HG03342 (cell line): ENCODE data around the gene ELP5.

Source experiments
- ATAC-seq: cut with Tn5 transposase; IDR thresholded peaks from one replicate; pipeline ENCODE4 v1.9.1; 2021; ENCODE audit warnings: mild to moderate bottlenecking, moderate library complexity; ENCODE audit not compliant: unreplicated experiment

ELP5 gene

GRCh38 chr17:7282752-7283321, 30.8 kb downstream of the ELP5 start:
- ATAC-seq, result no peak

- ATAC-seq, result no peak
Measured at GRCh38 chr17:7283471-7284216, 31.6 kb downstream of the ELP5 start.

GRCh38 chr17:7284911-7285310, 32.9 kb downstream of the ELP5 start:
- ATAC-seq, result no peak

DNA sequence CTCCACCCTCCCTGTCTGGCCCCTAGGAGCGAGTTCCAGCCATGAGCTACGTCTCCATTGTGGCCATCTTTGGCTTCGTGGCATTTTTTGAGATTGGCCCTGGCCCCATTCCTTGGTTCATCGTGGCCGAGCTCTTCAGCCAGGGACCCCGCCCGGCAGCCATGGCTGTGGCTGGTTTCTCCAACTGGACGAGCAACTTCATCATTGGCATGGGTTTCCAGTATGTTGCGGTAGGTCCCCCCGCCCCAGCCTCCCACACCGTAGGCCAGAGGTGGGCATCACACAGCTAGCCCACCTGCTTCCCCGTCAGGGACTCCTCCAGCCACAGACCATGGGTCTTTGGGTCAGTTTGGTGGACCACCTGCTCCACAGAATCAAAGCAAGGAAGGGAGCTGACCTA, 33.7 kb downstream of the ELP5 start:
- no peak for ATAC-seq

DNA sequence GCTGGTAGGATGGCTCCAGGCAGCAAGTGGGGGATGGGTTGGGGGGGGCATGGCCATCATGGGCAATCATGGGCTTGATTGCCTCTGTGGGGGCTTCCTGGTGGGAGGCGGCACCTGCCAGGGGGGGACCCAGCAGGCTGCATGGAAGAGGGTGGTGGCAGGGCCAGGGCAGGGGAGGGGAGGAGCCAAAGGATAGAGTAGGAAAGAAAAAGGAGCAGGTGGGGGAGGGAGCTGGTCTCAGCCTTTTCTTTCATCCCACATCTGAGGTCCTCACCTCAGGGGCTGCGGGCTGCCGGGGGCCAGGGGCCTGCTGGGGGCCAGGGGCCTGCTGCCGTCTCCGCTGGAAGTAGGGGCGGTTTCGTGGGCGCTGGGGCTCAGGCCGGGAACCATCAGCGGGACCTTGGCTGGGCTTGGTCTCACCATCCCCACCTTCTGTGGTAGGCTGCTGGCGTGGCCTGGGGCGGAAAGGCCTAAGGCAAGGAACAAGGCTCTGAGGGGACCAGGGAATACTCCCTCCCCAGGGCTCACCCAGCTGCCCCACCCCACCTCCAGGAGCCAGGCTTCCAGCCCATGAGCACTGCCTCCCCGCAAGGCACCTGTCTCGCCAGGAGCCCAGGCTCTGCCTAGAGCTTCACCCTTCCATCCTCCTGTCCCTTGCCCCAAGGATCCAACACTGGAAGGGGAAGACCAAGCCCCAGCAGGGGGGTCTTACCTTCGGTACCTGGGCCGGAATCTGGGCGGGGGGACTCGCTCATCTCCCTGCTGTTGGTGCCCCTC, 37.4 kb downstream of the ELP5 start:
- no peak for ATAC-seq

GRCh38 chr17:7290166-7290565, 38.2 kb downstream of the ELP5 start:
- no peak for ATAC-seq

DNA sequence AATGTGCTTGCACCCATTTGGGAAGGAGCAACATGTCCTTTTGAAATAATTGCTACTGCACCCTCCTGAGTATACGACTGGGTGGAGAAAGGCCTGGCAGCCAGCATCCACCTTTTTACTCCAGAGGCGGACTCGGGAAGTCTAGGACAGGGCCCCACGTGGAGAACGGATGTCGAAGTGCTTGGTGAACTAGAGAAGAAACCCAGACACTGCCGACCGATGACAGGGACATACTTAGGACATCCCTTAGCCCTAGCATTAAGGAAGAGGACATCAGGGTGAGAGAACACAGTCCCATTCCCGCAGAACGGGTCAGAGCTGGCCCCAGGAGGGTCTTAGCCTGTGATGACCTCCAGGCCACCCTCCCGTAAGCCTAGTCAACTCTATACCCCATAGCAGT, 38.7 kb downstream of the ELP5 start:
- ATAC-seq, result no peak

GRCh38 chr17:7292194-7292593, 40.2 kb downstream of the ELP5 start:
- ATAC-seq, result no peak

DNA sequence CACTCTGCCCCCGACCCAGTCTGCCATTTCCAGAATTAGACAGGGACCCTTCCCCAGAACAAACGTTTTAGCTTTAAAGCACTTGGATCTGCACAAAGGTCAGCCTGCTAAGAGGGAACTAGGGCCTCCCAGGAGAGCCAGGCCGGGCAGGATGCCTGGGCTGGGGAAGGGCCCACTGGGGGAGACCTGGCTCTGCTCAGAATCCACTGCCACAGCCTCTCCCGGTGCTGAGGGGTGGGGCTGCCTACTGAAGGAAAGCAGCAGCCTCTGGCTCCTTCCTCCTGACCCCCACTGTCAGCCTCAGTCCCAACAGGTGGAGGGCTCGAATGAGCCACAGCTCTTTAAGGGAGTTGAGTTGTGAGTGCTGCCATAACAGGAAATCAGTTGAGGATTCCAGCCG, 40.7 kb downstream of the ELP5 start:
- ATAC-seq, result no peak

DNA sequence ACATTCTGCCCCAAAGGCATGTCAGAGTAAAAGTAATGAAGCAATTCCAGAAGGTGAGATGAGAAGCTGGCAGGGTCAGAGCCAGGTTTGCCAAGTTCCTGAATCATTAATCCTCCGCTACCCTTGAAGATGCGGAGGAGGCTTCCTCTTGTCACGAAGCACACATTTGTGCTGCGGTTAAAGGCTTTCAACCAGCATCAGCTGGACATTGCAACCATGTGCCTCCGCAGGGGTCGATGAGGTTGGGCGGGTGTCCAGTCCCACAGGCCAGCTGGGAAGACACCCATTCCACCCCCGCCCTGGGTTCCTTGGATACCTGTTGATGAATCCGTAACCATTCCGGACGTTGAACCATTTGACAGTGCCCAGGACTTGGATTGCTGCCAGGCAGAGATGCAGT, 41.1 kb downstream of the ELP5 start:
- no peak for ATAC-seq

DNA sequence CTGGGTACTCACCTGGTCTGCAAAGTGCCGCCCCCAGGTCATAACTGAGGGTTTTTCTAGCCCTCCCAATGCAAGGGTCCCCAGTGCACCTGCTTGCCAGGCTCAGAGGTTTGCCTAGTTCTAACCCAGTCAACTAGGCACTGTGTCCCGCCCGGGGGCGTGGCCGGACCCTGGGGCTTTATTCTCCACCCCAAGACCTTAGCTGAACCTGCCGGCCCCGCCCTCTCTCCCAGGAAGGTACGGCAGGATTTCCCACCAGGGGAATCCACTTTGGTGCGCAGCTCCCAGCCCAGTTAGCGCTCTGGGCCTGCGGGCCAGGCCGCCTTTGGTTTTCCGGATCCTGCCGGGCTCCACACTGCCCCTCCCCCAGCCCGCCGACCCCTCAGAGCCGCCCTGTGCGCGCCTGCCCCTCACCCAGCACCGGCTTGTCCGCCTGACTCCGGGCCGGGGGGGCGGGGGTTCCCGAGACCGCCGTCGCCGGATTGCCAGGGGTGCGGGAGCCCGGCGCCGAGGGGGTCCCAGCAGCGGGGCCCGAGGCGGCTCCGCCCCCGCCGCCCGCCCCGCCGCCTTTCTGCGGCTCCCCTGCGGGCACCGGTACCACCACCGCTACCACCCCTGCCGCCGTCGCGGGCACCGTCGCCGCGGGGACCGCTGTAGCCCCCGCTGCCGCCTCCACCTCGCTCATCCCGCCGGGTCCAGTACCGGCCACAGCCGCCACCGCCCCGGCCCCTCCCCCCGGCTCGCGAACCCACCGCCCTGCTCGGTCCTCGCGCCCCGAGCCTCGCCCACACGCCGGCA, 42.0 kb downstream of the ELP5 start:
- no peak for ATAC-seq

DNA sequence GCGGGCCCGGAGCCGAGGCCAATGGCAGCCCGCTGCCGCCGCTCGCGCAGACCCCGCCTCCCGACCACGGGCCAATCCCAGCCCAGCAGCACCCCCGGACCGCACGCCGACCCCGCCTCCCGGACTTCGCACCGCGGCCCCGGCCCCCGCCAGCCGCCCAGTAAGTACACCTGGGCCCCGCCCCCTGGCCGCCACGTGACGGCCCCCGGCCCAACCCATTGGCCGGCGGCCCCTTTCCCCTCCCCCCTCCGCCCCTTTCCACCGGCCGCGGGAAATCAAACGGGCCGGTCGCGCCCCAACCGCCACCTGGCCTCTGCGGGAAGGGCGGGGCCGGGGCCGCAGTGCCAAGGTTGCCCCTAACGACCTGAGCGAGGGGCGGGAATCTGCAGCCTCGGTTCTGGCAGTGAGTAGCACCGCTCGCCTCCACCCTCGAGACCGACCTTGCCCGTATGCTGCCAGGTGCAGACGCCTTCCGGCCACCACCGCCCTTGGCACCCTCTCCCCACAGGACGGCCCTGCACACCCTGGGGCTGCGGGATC, 42.7 kb downstream of the ELP5 start, which contains the start of gene YBX2:
Gene YBX2, minus strand, starts transcription at position 26 of the 540 bp plus-strand sequence. CDS start 139 bp downstream, outside the sequence.
- ATAC-seq, result no peak

- ATAC-seq, result no peak
Measured at GRCh38 chr17:7295230-7296180, 43.5 kb downstream of the ELP5 start.

GRCh38 chr17:7296189-7296861, 44.3 kb downstream of the ELP5 start:
- ATAC-seq, result no peak

- ATAC-seq, result no peak
Measured at GRCh38 chr17:7304179-7304578, 52.2 kb downstream of the ELP5 start.

GRCh38 chr17:7306911-7307685, 55.1 kb downstream of the ELP5 start, which contains the start of gene EIF5A:
Gene EIF5A (plus strand): TSS chr17:7307628. CDS start chr17:7309636, 2,008 bp downstream.
- ATAC-seq, result peak; percentile 69

GRCh38 chr17:7307686-7308624, 55.9 kb downstream of the ELP5 start:
- peak; percentile 1 for ATAC-seq
